ENCODE data around the gene THOC2.
"Not testable (repeated sequence)": the region's sequence is repeated elsewhere in the genome, so short reads cannot be mapped to it uniquely, and the experiment has no call there.

The THOC2 gene

DNA sequence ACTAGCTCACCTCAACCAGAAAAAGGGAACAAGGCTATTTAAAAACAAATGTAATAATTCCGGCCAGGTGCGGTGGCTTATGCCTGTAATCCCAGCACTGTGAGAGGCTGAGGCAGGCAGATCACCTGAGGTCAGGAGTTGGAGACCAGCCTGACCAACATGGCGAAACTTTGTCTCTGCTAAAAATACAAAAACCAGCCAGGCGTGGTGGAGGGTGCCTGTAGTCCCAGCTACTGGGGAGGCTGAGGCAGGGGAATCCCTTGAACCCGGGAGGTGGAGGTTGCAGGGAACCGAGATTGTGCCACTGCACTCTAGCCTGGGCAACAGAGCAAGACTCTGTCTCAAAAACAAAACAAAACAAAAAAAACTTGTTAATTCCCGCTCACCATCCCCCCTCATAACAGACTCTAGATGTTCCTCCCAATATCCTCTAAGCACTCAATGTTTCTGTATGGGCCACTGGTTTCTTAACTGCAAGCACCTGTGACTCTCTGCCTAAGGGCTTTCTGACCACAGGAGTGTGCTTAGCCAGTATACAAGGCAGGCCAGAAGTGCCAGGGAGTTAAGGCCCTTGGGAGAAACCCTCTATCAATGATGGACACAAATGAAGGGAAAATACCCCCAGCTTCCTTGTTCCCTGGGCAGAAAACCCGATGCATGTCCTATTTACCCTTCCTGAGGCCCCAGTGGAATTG is 21.0 kb upstream of the THOC2 start:
- no peaks in the 10 kb centered on the region for H3K36me3 ChIP-seq (ENCODE audit: insufficient read depth, low read length)
- H3K79me2 ChIP-seq (ENCODE audit: control insufficient read depth, insufficient read depth, low read length, unreplicated experiment), result no peaks in the 10 kb centered on the region
- no peak overlapping the region for H2AFZ ChIP-seq (ENCODE audit: low read length, unreplicated experiment)
- no peaks in the 10 kb centered on the region for H3K4me1 ChIP-seq (ENCODE audit: control insufficient read depth, insufficient read depth, low read length, unreplicated experiment)
- H3K27me3 ChIP-seq (ENCODE audit: insufficient read depth, low read length), result no peaks in the 10 kb centered on the region
- H3K4me3 ChIP-seq (ENCODE audit: low read depth, low read length), result no peak overlapping the region
- H3K27ac ChIP-seq (ENCODE audit: low read depth, low read length), result no peak overlapping the region

- H3K27ac ChIP-seq (ENCODE audit: low read depth, low read length), result no peak overlapping the region
- H3K27me3 ChIP-seq (ENCODE audit: insufficient read depth, low read length), result no peaks in the 10 kb centered on the region
- H3K4me3 ChIP-seq (ENCODE audit: low read depth, low read length), result no peak overlapping the region
- H3K79me2 ChIP-seq (ENCODE audit: control insufficient read depth, insufficient read depth, low read length, unreplicated experiment), result no peaks in the 10 kb centered on the region
- H2AFZ ChIP-seq (ENCODE audit: low read length, unreplicated experiment), result no peak overlapping the region
- H3K4me1 ChIP-seq (ENCODE audit: control insufficient read depth, insufficient read depth, low read length, unreplicated experiment), result no peaks in the 10 kb centered on the region
- H3K36me3 ChIP-seq (ENCODE audit: insufficient read depth, low read length), result no peaks in the 10 kb centered on the region
Measured at GRCh38 chrX:123749643-123750042, 16.8 kb upstream of the THOC2 start.

DNA sequence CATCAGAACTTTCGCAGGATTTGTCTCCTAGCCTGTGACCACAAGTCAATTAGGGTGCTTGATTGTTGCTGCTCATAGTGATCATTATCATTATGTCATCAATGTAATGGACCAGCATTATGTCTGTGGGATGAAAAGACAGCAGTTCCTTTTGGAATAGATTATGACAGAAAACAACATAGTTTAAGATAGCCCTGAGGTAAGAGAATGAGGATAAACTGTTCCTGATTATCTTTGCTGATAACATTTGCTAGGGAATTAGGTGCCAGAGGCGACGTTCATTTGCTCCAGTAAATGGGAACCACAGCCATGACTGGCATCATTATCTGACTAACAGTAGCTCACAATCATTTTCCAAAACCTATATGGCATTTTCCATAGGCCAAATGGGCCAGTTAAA is 12.7 kb upstream of the THOC2 start:
- no peak overlapping the region for H2AFZ ChIP-seq (ENCODE audit: low read length, unreplicated experiment)
- no peaks in the 10 kb centered on the region for H3K36me3 ChIP-seq (ENCODE audit: insufficient read depth, low read length)
- no peaks in the 10 kb centered on the region for H3K27me3 ChIP-seq (ENCODE audit: insufficient read depth, low read length)
- no peak overlapping the region for H3K27ac ChIP-seq (ENCODE audit: low read depth, low read length)
- H3K4me3 ChIP-seq (ENCODE audit: low read depth, low read length), result no peak overlapping the region
- H3K79me2 ChIP-seq (ENCODE audit: control insufficient read depth, insufficient read depth, low read length, unreplicated experiment), result no peaks in the 10 kb centered on the region
- no peaks in the 10 kb centered on the region for H3K4me1 ChIP-seq (ENCODE audit: control insufficient read depth, insufficient read depth, low read length, unreplicated experiment)

DNA sequence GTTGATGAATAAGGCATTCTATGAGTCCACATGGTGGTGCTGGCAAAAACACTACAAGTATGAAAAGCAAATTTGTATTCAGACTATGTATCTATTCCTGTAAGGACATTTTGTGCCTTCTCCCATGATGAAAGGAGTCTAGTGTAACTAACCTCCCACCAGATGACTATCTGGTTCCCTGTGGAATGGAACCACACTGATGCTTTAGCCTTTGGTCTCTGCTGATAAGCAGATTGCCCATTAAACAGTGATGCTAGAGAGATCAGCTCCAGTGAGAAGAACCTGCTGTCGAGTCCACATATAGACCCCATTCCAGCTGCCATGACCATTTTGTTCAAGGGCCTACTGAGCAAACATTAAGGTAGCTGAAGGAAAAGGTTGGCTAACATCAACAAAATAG is 10.5 kb upstream of the THOC2 start:
- Histone ChIP-seq H2AFZ (ENCODE audit: low read length, unreplicated experiment) (no peak overlapping the region), H3K4me1 (ENCODE audit: control insufficient read depth, insufficient read depth, low read length, unreplicated experiment) (no peaks in the 10 kb centered on the region), H3K79me2 (ENCODE audit: control insufficient read depth, insufficient read depth, low read length, unreplicated experiment) (no peaks in the 10 kb centered on the region), H3K36me3 (ENCODE audit: insufficient read depth, low read length) (no peaks in the 10 kb centered on the region), H3K27ac (ENCODE audit: low read depth, low read length) (no peak overlapping the region), H3K4me3 (ENCODE audit: low read depth, low read length) (no peak overlapping the region), H3K27me3 (ENCODE audit: insufficient read depth, low read length) (no peaks in the 10 kb centered on the region)

DNA sequence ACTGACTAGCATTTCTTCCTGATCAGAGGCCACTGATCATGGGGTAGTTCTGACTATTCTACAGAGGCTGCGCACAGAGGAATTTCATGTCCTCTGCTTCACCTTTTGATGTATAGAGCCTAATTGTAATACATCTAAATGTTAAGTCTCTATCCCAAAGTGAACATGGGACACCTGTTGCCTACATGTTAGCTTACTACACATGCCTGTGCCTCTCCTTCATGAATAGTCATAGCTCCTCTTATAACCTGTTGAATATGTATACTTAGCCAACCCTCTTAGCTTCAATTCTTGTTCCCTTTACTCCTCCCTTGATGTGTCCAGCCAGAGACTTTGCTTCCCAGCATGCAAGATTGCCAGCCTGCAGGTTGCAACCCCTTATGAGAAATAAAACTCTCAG is 9.6 kb upstream of the THOC2 start:
- Histone ChIP-seq H3K36me3 (ENCODE audit: insufficient read depth, low read length) (no peaks in the 10 kb centered on the region), H3K79me2 (ENCODE audit: control insufficient read depth, insufficient read depth, low read length, unreplicated experiment) (no peaks in the 10 kb centered on the region), H3K27ac (ENCODE audit: low read depth, low read length) (no peak overlapping the region), H3K4me1 (ENCODE audit: control insufficient read depth, insufficient read depth, low read length, unreplicated experiment) (no peaks in the 10 kb centered on the region), H2AFZ (ENCODE audit: low read length, unreplicated experiment) (no peak overlapping the region), H3K27me3 (ENCODE audit: insufficient read depth, low read length) (no peaks in the 10 kb centered on the region), H3K4me3 (ENCODE audit: low read depth, low read length) (no peak overlapping the region)

- Histone ChIP-seq H2AFZ (ENCODE audit: low read length, unreplicated experiment) (no peak overlapping the region), H3K4me3 (ENCODE audit: low read depth, low read length) (no peak overlapping the region), H3K27ac (ENCODE audit: low read depth, low read length) (no peak overlapping the region), H3K79me2 (ENCODE audit: control insufficient read depth, insufficient read depth, low read length, unreplicated experiment) (no peaks in the 10 kb centered on the region), H3K36me3 (ENCODE audit: insufficient read depth, low read length) (no peaks in the 10 kb centered on the region), H3K27me3 (ENCODE audit: insufficient read depth, low read length) (no peaks in the 10 kb centered on the region), H3K4me1 (ENCODE audit: control insufficient read depth, insufficient read depth, low read length, unreplicated experiment) (peaks cover 7% of the 10 kb centered on the region)
Measured at GRCh38 chrX:123740536-123740935, 7.7 kb upstream of the THOC2 start.

DNA sequence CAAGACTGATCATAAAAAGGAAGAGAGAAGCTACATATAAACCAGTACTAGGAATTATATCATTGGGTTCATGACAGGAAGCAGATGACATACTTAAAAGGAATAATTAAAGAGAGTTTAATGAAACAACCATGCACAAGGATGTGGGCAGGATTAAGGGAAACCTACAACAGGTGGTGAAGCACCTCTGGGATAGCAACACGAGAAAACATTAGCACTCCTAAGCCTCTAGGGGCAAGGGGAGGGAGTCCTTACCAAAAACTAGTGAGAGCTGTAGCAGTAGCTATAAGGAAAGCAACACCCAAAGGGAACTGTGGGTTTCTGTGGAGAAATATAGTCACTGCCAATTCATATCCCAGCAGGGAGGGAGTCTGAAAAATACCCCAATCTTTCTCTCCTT is 7.2 kb upstream of the THOC2 start:
- Histone ChIP-seq H3K27me3 (ENCODE audit: insufficient read depth, low read length) (no peaks in the 10 kb centered on the region), H3K4me3 (ENCODE audit: low read depth, low read length) (no peak overlapping the region), H2AFZ (ENCODE audit: low read length, unreplicated experiment) (no peak overlapping the region), H3K4me1 (ENCODE audit: control insufficient read depth, insufficient read depth, low read length, unreplicated experiment) (peaks cover 7% of the 10 kb centered on the region), H3K27ac (ENCODE audit: low read depth, low read length) (no peak overlapping the region), H3K79me2 (ENCODE audit: control insufficient read depth, insufficient read depth, low read length, unreplicated experiment) (no peaks in the 10 kb centered on the region), H3K36me3 (ENCODE audit: insufficient read depth, low read length) (no peaks in the 10 kb centered on the region)

DNA sequence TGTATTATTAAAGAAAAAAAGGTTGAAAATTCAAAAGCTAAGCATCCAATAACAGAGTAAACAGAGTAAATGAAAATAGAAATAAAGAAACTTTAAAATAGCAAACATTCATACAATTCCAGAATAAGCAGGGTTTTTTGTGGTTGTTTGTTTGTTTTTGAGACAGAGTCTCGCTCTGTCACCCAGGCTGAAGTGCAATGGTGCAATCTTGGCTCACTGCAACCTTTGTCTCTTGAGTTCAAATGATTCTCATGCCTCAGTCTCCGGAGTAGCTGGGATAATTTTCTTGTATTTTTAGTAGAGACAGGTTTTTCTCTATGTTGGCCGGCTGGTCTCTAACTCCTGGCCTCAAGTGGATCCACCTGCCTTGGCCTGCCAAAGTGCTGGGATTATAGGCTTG is 6.6 kb upstream of the THOC2 start:
- Histone ChIP-seq H3K27me3 (ENCODE audit: insufficient read depth, low read length) (no peaks in the 10 kb centered on the region), H3K4me1 (ENCODE audit: control insufficient read depth, insufficient read depth, low read length, unreplicated experiment) (peaks cover 7% of the 10 kb centered on the region), H3K36me3 (ENCODE audit: insufficient read depth, low read length) (no peaks in the 10 kb centered on the region), H3K79me2 (ENCODE audit: control insufficient read depth, insufficient read depth, low read length, unreplicated experiment) (no peaks in the 10 kb centered on the region), H2AFZ (ENCODE audit: low read length, unreplicated experiment) (no peak overlapping the region), H3K27ac (ENCODE audit: low read depth, low read length) (no peak overlapping the region), H3K4me3 (ENCODE audit: low read depth, low read length) (no peak overlapping the region)

- no peaks in the 10 kb centered on the region for H3K27me3 ChIP-seq (ENCODE audit: insufficient read depth, low read length)
- H3K79me2 ChIP-seq (ENCODE audit: control insufficient read depth, insufficient read depth, low read length, unreplicated experiment), result no peaks in the 10 kb centered on the region
- no peak overlapping the region for H2AFZ ChIP-seq (ENCODE audit: low read length, unreplicated experiment)
- H3K36me3 ChIP-seq (ENCODE audit: insufficient read depth, low read length), result no peaks in the 10 kb centered on the region
- H3K4me1 ChIP-seq (ENCODE audit: control insufficient read depth, insufficient read depth, low read length, unreplicated experiment), result peaks cover 7% of the 10 kb centered on the region
- H3K4me3 ChIP-seq (ENCODE audit: low read depth, low read length), result no peak overlapping the region
- H3K27ac ChIP-seq (ENCODE audit: low read depth, low read length), result no peak overlapping the region
Measured at GRCh38 chrX:123738378-123738940, 5.6 kb upstream of the THOC2 start.

DNA sequence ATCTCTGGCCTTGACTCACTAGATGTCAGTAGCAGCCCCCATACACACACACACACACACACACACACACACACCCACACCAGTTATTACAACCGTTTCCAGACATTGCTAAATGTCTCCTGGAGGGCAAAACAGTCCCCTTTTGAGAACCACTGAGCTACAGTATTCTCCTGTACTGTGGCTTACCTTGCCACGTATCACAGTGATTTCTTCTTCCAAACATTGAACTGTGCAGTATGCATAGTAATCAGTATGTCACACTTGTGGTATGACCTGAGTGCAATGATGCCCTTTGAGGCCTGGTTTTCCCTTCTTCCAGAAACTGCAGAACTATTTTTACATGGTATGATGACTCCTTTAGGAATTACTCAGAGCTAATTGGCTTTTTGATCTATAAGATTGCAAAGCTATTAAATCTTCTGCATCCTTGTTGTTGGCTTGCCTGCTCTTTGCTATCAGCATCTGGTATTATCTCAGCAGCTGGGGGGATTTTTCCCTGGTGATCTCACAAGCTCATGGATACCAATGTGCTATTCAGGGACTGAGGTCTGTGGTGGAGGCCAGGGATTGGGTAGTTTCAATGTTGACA is 3.6 kb upstream of the THOC2 start:
- peaks cover 7% of the 10 kb centered on the region for H3K4me1 ChIP-seq (ENCODE audit: control insufficient read depth, insufficient read depth, low read length, unreplicated experiment)
- peaks cover 14% of the 10 kb centered on the region for H3K79me2 ChIP-seq (ENCODE audit: control insufficient read depth, insufficient read depth, low read length, unreplicated experiment)
- H3K36me3 ChIP-seq (ENCODE audit: insufficient read depth, low read length), result no peaks in the 10 kb centered on the region
- no peak overlapping the region for H2AFZ ChIP-seq (ENCODE audit: low read length, unreplicated experiment)
- H3K4me3 ChIP-seq (ENCODE audit: low read depth, low read length), result no peak overlapping the region
- H3K27me3 ChIP-seq (ENCODE audit: insufficient read depth, low read length), result no peaks in the 10 kb centered on the region
- H3K27ac ChIP-seq (ENCODE audit: low read depth, low read length), result no peak overlapping the region

DNA sequence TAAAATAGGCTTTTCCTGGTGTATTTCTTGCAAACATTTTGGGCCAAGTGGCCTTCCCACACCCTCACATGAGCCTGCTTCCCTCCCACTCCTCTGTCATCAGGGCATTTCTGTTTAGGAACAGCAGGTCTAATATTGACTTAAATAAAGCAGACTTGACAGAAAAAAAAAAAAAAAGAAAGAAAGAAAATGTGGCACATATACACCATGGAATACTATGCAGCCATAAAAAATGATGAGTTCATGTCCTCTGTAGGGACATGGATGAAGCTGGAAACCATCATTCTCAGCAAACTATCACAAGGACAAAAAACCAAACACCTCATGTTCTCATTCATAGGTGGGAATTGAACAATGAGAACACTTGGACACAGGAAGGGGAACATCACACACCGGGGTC is 2.3 kb upstream of the THOC2 start:
- Histone ChIP-seq H3K79me2 (ENCODE audit: control insufficient read depth, insufficient read depth, low read length, unreplicated experiment) (peaks cover 27% of the 10 kb centered on the region), H3K4me1 (ENCODE audit: control insufficient read depth, insufficient read depth, low read length, unreplicated experiment) (peaks cover 11% of the 10 kb centered on the region)
- H2AFZ ChIP-seq (ENCODE audit: low read length, unreplicated experiment); H3K27me3 ChIP-seq (ENCODE audit: insufficient read depth, low read length); H3K36me3 ChIP-seq (ENCODE audit: insufficient read depth, low read length); H3K27ac ChIP-seq (ENCODE audit: low read depth, low read length); H3K4me3 ChIP-seq (ENCODE audit: low read depth, low read length): not testable (repeated sequence)
